NCI-H510A (cell line): ENCODE data around the gene ADARB1.

Experiments
- DNase-seq: peaks from one replicate; lab custom pipeline; 2025; lab: John Stamatoyannopoulos, UW

ADARB1 gene

GRCh38 chr21:45267390-45267760 is 193.0 kb downstream of the ADARB1 start:
- no peak for DNase-seq

GRCh38 chr21:45269861-45270260 is 195.5 kb downstream of the ADARB1 start:
- DNase-seq = no peak

GRCh38 chr21:45270306-45270821 is 196.0 kb downstream of the ADARB1 start:
- no peak for DNase-seq
